Lung microvascular endothelial cell (primary cell): ENCODE results near the gene TWSG1. TPM values are rescaled to one million over a fixed set of nuclear protein-coding genes. Genes with fewer than 3 reads are reported as not detected.
A peak's percentile ranks its signal among the peaks of the same experiment; 100 is the strongest.

Source experiments
- DNase-seq, 2 donors: peaks; one replicate each; pipeline versions ENCODE4 v3.0.0 to v3.0.0-alpha.2; 2010; ENCODE audit warnings: low read depth in 2 of 2
- total RNA-seq: library from RNA; depleted of rRNA; stranded (reverse); fragments of >200 nt; gene quantifications from 2 replicates; pipeline ENCODE4 v1.2.1, GENCODE V29; 2014

TWSG1 gene
- total RNA-seq = 35.9 and 41.4 TPM in 2 replicates

- peak; percentile 94 to 96 for DNase-seq
Measured at GRCh38 chr18:9334329-9334972, at the start of gene TWSG1. Gene TWSG1 (plus strand): TSS chr18:9334773. CDS start chr18:9337230, 2,457 bp downstream.

- no peak for DNase-seq
Measured at GRCh38 chr18:9285604-9286003, 49.0 kb upstream of the TWSG1 start.

GRCh38 chr18:9287036-9287435, 47.5 kb upstream of the TWSG1 start:
- peak in 1 of 2 donors; percentile 44 for DNase-seq

GRCh38 chr18:9289698-9290097, 44.9 kb upstream of the TWSG1 start:
- DNase-seq = no peak

GRCh38 chr18:9290156-9290555, 44.4 kb upstream of the TWSG1 start:
- peak; percentile 6 to 49 for DNase-seq

- no peak for DNase-seq
Measured at GRCh38 chr18:9292047-9292446, 42.5 kb upstream of the TWSG1 start.

GRCh38 chr18:9293948-9294347, 40.6 kb upstream of the TWSG1 start:
- no peak for DNase-seq

GRCh38 chr18:9296233-9297006, 38.2 kb upstream of the TWSG1 start:
- DNase-seq = no peak

GRCh38 chr18:9297007-9297393, 37.6 kb upstream of the TWSG1 start:
- DNase-seq = no peak

- DNase-seq = no peak
Measured at GRCh38 chr18:9304388-9305070, 30.0 kb upstream of the TWSG1 start.

GRCh38 chr18:9319333-9319732, 15.2 kb upstream of the TWSG1 start:
- DNase-seq = no peak

GRCh38 chr18:9321017-9321452, 13.5 kb upstream of the TWSG1 start:
- DNase-seq = peak; percentile 65 to 92

- peak; percentile 29 to 62 for DNase-seq
Measured at GRCh38 chr18:9321736-9322135, 12.8 kb upstream of the TWSG1 start.

- DNase-seq = no peak
Measured at GRCh38 chr18:9322744-9323143, 11.8 kb upstream of the TWSG1 start.

GRCh38 chr18:9323750-9324445, 10.7 kb upstream of the TWSG1 start:
- peak; percentile 30 to 40 for DNase-seq

- no peak for DNase-seq
Measured at GRCh38 chr18:9325716-9326115, 8.9 kb upstream of the TWSG1 start.

- no peak for DNase-seq
Measured at GRCh38 chr18:9328776-9329175, 5.8 kb upstream of the TWSG1 start.

- no peak for DNase-seq
Measured at GRCh38 chr18:9329471-9329870, 5.1 kb upstream of the TWSG1 start.

GRCh38 chr18:9330419-9330818, 4.2 kb upstream of the TWSG1 start:
- DNase-seq = no peak

GRCh38 chr18:9333441-9334328, 888 bp upstream of the TWSG1 start:
- peak in 1 of 2 donors; percentile 70 for DNase-seq
